Loucy (cell line): ENCODE measurements around the gene ETV5.

Experiments
- H2AFZ ChIP-seq: fragments of 200-600 bp; sonication (generic); 2 replicates; pipeline ENCODE4 v1.6.0; 2016; ENCODE audit warnings: antibody characterized with exemption, mild to moderate bottlenecking, low read length, moderate library complexity
- H3F3A ChIP-seq: fragments of 200-600 bp; 2 replicates; pipeline ENCODE4 v1.6.0; 2016; ENCODE audit warnings: antibody characterized with exemption, low read depth, mild to moderate bottlenecking
- H3K27me3 ChIP-seq: fragments of 200-600 bp; sonication (generic); 2 replicates; pipeline ENCODE4 v1.6.1; 2014; ENCODE audit warnings: low read length, mild to moderate bottlenecking; ENCODE audit not compliant: insufficient read depth, poor library complexity, severe bottlenecking
- H3K36me3 ChIP-seq: fragments of 200-600 bp; sonication (generic); 2 replicates; pipeline ENCODE4 v1.6.1; 2016; ENCODE audit warnings: low read length; ENCODE audit not compliant: insufficient read depth
- H3K4me1 ChIP-seq: fragments of 200-600 bp; sonication (generic); 2 replicates; pipeline ENCODE4 v1.5.1; 2014; ENCODE audit warnings: low read length, mild to moderate bottlenecking; ENCODE audit not compliant: insufficient read depth, poor library complexity, severe bottlenecking
- H3K4me2 ChIP-seq: fragments of 200-600 bp; sonication (generic); 2 replicates; pipeline ENCODE4 v1.6.0; 2014; ENCODE audit warnings: antibody characterized with exemption, low read length, low read depth, mild to moderate bottlenecking; ENCODE audit not compliant: poor library complexity, severe bottlenecking
- H3K4me3 ChIP-seq: fragments of 200-600 bp; sonication (generic); 2 replicates; pipeline ENCODE4 v1.5.1; 2014; ENCODE audit warnings: low read length, mild to moderate bottlenecking, mixed read lengths; ENCODE audit not compliant: poor library complexity, severe bottlenecking
- H3K79me2 ChIP-seq: fragments of 200-600 bp; sonication (generic); 2 replicates; pipeline ENCODE4 v1.6.1; 2014; ENCODE audit warnings: low read length; ENCODE audit not compliant: insufficient read depth
- H3K9ac ChIP-seq: fragments of 200-600 bp; sonication (generic); 2 replicates; pipeline ENCODE4 v1.6.0; 2014; ENCODE audit warnings: mild to moderate bottlenecking, low read depth, low read length, moderate library complexity; ENCODE audit not compliant: poor library complexity, severe bottlenecking
- H3K9me2 ChIP-seq: fragments of 200-600 bp; sonication (generic); replicated peaks from 2 replicates; pipeline ENCODE4 v1.6.1; 2016; ENCODE audit warnings: low read depth, low read length, mixed read lengths
- H3K9me3 ChIP-seq: fragments of 200-600 bp; sonication (generic); 2 replicates; pipeline ENCODE4 v1.6.1; 2014; ENCODE audit warnings: mild to moderate bottlenecking, antibody characterized with exemption, low read length, low read depth; ENCODE audit not compliant: insufficient read depth
- H4K20me1 ChIP-seq: fragments of 200-600 bp; sonication (generic); 2 replicates; pipeline ENCODE4 v1.6.0; 2014; ENCODE audit warnings: antibody characterized with exemption, low read length, mild to moderate bottlenecking; ENCODE audit not compliant: insufficient read depth, poor library complexity, severe bottlenecking
- EZH2phosphoT487 ChIP-seq: fragments of 200-600 bp; IDR thresholded peaks from 2 replicates; pipeline ENCODE4 v1.6.1; 2018; ENCODE audit warnings: antibody characterized with exemption, mild to moderate bottlenecking, moderate library complexity, borderline replicate concordance
- TF ChIP-seq, protein P1 (sequence below): fragments of 200-600 bp; sonication (generic); conservative IDR thresholded peaks from 2 replicates; pipeline ENCODE4 v1.5.1; 2014; ENCODE audit warnings: mild to moderate bottlenecking, antibody characterized with exemption, low read length

The ETV5 gene

DNA sequence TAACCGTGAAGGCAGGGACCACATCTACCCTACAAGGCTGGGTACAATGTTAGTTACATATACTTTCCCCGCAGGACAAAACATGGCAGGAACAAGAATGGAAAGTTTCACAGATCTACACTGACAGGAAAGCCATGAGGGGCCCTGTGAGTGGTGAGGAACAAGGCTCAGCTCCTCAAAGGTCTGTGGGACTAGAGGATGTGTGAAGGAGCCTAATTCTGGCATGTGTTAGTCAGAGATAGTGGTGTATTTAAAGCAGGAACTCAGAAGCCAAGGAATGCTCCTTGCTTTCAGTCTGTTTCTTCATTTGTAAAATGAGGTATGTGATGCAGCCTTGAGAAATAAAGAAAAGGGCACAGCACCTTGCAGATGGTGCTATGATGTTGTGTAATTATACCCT lies 25.1 kb downstream of the ETV5 start:
- Histone ChIP-seq H3F3A (no peaks in the 10 kb centered on the region), H3K4me1 (peaks cover 20% of the 10 kb centered on the region), H3K4me2 (no peak overlapping the region)

DNA sequence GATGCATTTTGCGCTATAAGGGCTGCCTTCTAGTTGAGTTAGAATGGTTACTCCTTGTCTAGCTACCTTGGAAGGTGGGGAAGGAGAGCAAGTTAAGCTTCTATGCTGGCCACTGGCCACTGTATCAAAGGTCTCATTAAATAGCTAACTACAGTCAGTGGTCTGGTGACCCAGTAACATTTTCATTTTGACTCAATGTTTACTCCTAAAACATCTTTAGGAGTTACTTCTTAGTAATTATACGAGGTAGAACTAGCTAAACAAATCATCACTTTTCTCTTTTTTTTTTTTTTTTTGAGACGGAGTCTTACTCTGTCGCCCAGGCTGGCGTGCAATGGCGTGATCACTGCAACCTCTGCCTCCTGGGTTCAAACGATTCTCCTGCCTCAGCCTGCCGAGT lies 26.7 kb downstream of the ETV5 start:
- Histone ChIP-seq H3K9ac (no peak overlapping the region), H3K36me3 (peaks cover 12% of the 10 kb centered on the region; the same call in 1 of the 2 replicates), H4K20me1 (no peaks in the 10 kb centered on the region), H3K79me2 (no peaks in the 10 kb centered on the region), H3K27me3 (no peaks in the 10 kb centered on the region), H3K4me1 (peaks cover 20% of the 10 kb centered on the region), H3K4me2 (no peak overlapping the region), H2AFZ (no peak overlapping the region), H3F3A (no peaks in the 10 kb centered on the region), H3K9me2 (no peaks in the 10 kb centered on the region), H3K9me3 (0 out of 2 replicates have a peak, but pooled peaks cover 6% of the 10 kb centered on the region), H3K4me3 (no peak overlapping the region)
- no peak for TF ChIP-seq EZH2phosphoT487
- TF ChIP-seq, protein P1, sequence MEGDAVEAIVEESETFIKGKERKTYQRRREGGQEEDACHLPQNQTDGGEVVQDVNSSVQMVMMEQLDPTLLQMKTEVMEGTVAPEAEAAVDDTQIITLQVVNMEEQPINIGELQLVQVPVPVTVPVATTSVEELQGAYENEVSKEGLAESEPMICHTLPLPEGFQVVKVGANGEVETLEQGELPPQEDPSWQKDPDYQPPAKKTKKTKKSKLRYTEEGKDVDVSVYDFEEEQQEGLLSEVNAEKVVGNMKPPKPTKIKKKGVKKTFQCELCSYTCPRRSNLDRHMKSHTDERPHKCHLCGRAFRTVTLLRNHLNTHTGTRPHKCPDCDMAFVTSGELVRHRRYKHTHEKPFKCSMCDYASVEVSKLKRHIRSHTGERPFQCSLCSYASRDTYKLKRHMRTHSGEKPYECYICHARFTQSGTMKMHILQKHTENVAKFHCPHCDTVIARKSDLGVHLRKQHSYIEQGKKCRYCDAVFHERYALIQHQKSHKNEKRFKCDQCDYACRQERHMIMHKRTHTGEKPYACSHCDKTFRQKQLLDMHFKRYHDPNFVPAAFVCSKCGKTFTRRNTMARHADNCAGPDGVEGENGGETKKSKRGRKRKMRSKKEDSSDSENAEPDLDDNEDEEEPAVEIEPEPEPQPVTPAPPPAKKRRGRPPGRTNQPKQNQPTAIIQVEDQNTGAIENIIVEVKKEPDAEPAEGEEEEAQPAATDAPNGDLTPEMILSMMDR: no peak

More for the DNA sequence above, 25.1 kb downstream of the ETV5 start:
- 0 out of 2 replicates have a peak, but pooled peaks cover 6% of the 10 kb centered on the region for H3K9me3 ChIP-seq
- no peak for TF ChIP-seq EZH2phosphoT487
- TF ChIP-seq, protein P1: no peak
- H3K4me3 ChIP-seq: no peak overlapping the region
- no peak overlapping the region for H3K9ac ChIP-seq
- H4K20me1 ChIP-seq: no peaks in the 10 kb centered on the region
- peaks cover 12% of the 10 kb centered on the region; the same call in 1 of the 2 replicates for H3K36me3 ChIP-seq
- H3K9me2 ChIP-seq: no peaks in the 10 kb centered on the region
- no peak overlapping the region for H2AFZ ChIP-seq
- no peaks in the 10 kb centered on the region for H3K79me2 ChIP-seq
- no peaks in the 10 kb centered on the region for H3K27me3 ChIP-seq

DNA sequence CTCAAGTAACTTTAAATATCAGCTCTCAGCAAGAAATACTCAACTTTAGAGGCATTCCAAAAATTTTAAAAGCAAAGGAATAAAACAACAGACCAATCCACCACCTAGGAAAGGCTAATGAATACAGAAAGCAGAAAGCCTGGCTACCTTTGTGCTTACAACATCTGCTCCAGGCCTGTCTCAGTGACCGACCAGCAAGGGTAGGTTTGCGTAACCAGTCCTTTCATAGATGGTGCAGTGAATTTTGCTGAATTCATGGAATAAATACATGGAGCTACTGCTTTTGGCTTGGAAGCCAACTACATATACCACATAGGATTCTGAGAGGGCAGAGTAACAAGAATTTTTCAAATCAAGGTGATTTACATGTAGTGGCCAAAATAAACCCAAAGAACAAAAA lies 27.2 kb downstream of the ETV5 start:
- no peaks in the 10 kb centered on the region for H4K20me1 ChIP-seq
- TF ChIP-seq EZH2phosphoT487: no peak
- TF ChIP-seq, protein P1: no peak
- no peak overlapping the region for H3K4me2 ChIP-seq
- H3K9me2 ChIP-seq: no peaks in the 10 kb centered on the region
- H3K4me3 ChIP-seq: no peak overlapping the region
- H3K27me3 ChIP-seq: no peaks in the 10 kb centered on the region
- no peaks in the 10 kb centered on the region for H3K79me2 ChIP-seq
- peaks cover 12% of the 10 kb centered on the region; the same call in 1 of the 2 replicates for H3K36me3 ChIP-seq
- H3K9me3 ChIP-seq: 0 out of 2 replicates have a peak, but pooled peaks cover 6% of the 10 kb centered on the region
- no peaks in the 10 kb centered on the region for H3F3A ChIP-seq
- peaks cover 20% of the 10 kb centered on the region for H3K4me1 ChIP-seq
- H3K9ac ChIP-seq: no peak overlapping the region
- H2AFZ ChIP-seq: no peak overlapping the region
